Left ventricle myocardium inferior (tissue), 1 donor: ENCODE data around the gene UTRN. TPM values are rescaled to one million over a fixed set of nuclear protein-coding genes. Genes with fewer than 3 reads are reported as not detected.

Source experiments
- DNase-seq: peaks from one replicate; pipeline ENCODE4 v3.0.0-alpha.2; 2020
- H3K27ac ChIP-seq: fragments of 200-600 bp; replicated peaks from 2 replicates; pipeline ENCODE4 v1.8.0; 2021
- H3K27me3 ChIP-seq: fragments of 200-600 bp; 2 replicates; pipeline ENCODE4 v1.8.0; 2021; ENCODE audit warnings: low read depth
- H3K36me3 ChIP-seq: fragments of 200-600 bp; 2 replicates; pipeline ENCODE4 v1.8.0; 2021
- H3K4me1 ChIP-seq: fragments of 200-600 bp; 2 replicates; pipeline ENCODE4 v1.8.0; 2021
- H3K4me3 ChIP-seq: fragments of 200-600 bp; 2 replicates; pipeline ENCODE4 v1.8.0; 2021; ENCODE audit warnings: mild to moderate bottlenecking, moderate library complexity
- H3K9me3 ChIP-seq: fragments of 200-600 bp; replicated peaks from 2 replicates; pipeline ENCODE4 v1.8.0; 2021
- CTCF ChIP-seq: fragments of 200-600 bp; IDR thresholded peaks from 2 replicates; pipeline ENCODE4 v1.8.0; 2021; ENCODE audit warnings: antibody characterized with exemption, mild to moderate bottlenecking, borderline replicate concordance
- intact Hi-C: fragments of 100-400 bp; cut with micrococcal nuclease; formaldehyde crosslinking; loops from one replicate; pipeline ENCODE4 v1.11.0; 2022
- total RNA-seq: library from RNA; stranded (reverse); fragmentation: NEBNext Ultra II Directional; extraction: Animal tissue kit (Norgen Biotek cat#: 25700); gene quantifications from one replicate; pipeline ENCODE4 v1.2.1, GENCODE V29; 2021
- donor health status: DM: no; HTN: yes; CAD: no; lungs with severe emphysema.

UTRN gene
- total RNA-seq, 1 donor from 2014 or later = 68.3 TPM

- no peak for DNase-seq
- Histone ChIP-seq H3K27me3 (no peaks in the 10 kb centered on the region), H3K36me3 (no peaks in the 10 kb centered on the region), H3K4me3 (no peak overlapping the region), H3K4me1 (peaks cover 70% of the 10 kb centered on the region), H3K9me3 (peaks cover 5% of the 10 kb centered on the region), H3K27ac (peak overlapping the region; percentile 69)
- intact Hi-C loops = no loop called here
- TF ChIP-seq CTCF = no peak
Measured at GRCh38 chr6:144327081-144327480, 41.9 kb downstream of the UTRN start.

GRCh38 chr6:144330017-144330987, 45.2 kb downstream of the UTRN start:
- H3K4me1 ChIP-seq = peaks cover 76% of the 10 kb centered on the region
- peaks cover 3% of the 10 kb centered on the region for H3K9me3 ChIP-seq
- H3K27ac ChIP-seq = peak overlapping the region; percentile 1
- H3K36me3 ChIP-seq = no peaks in the 10 kb centered on the region
- no peak for DNase-seq
- no peak for TF ChIP-seq CTCF
- intact Hi-C loops = no loop called here
- H3K27me3 ChIP-seq = no peaks in the 10 kb centered on the region
- H3K4me3 ChIP-seq = no peak overlapping the region

- peaks cover 81% of the 10 kb centered on the region for H3K4me1 ChIP-seq
- DNase-seq = no peak
- H3K27me3 ChIP-seq = no peaks in the 10 kb centered on the region
- no peak for TF ChIP-seq CTCF
- no peaks in the 10 kb centered on the region for H3K36me3 ChIP-seq
- intact Hi-C loops = no loop called here
- no peak overlapping the region for H3K4me3 ChIP-seq
- no peak overlapping the region for H3K27ac ChIP-seq
- no peaks in the 10 kb centered on the region for H3K9me3 ChIP-seq
Measured at GRCh38 chr6:144331491-144331969, 46.4 kb downstream of the UTRN start.

GRCh38 chr6:144332177-144332576, 47.0 kb downstream of the UTRN start:
- no peaks in the 10 kb centered on the region for H3K9me3 ChIP-seq
- intact Hi-C loops = no loop called here
- no peaks in the 10 kb centered on the region for H3K27me3 ChIP-seq
- no peak for DNase-seq
- no peak overlapping the region for H3K27ac ChIP-seq
- TF ChIP-seq CTCF = no peak
- no peaks in the 10 kb centered on the region for H3K36me3 ChIP-seq
- no peak overlapping the region for H3K4me3 ChIP-seq
- peaks cover 78% of the 10 kb centered on the region for H3K4me1 ChIP-seq

- no peak for TF ChIP-seq CTCF
- DNase-seq = no peak
- H3K9me3 ChIP-seq = no peaks in the 10 kb centered on the region
- H3K4me1 ChIP-seq = peaks cover 77% of the 10 kb centered on the region
- no peaks in the 10 kb centered on the region for H3K27me3 ChIP-seq
- peak overlapping the region; percentile 31 for H3K27ac ChIP-seq
- H3K36me3 ChIP-seq = no peaks in the 10 kb centered on the region
- peak overlapping the region; percentile 14 for H3K4me3 ChIP-seq
- intact Hi-C loops = no loop called here
Measured at GRCh38 chr6:144334150-144334708, 49.1 kb downstream of the UTRN start.

Other genes with a start within 250 kb of the UTRN start
- 131 TPM for gene SF3B5, start 189.8 kb upstream of the UTRN start, total RNA-seq
- gene STX11, start 134.8 kb upstream of the UTRN start, total RNA-seq = 6.8 TPM